PFSK-1 (cell line): ENCODE results near the gene TMEM59L.

Experiments used
- FOXP2 ChIP-seq: optimal IDR thresholded peaks from 2 replicates; pipeline ENCODE3; 2011; ENCODE audit warnings: borderline replicate concordance, control low read depth, inconsistent platforms; ENCODE audit not compliant: insufficient read depth; ENCODE audit errors: extremely low read length, extremely low read depth
- POLR2AphosphoS5 ChIP-seq: IDR thresholded peaks from 2 replicates; pipeline ENCODE4 v1.6.1; 2012; ENCODE audit warnings: low read depth, mild to moderate bottlenecking, control low read depth, low read length, moderate library complexity
- REST ChIP-seq, 2 experiments: IDR thresholded peaks; 2 replicates each; pipeline versions ENCODE4 v1.6.1 to v1.8.0; 2011 to 2012; ENCODE audit warnings: low read depth in 2 of 2, low read length in 2 of 2, control low read depth in 1 of 2, inconsistent platforms in 1 of 2, mild to moderate bottlenecking in 1 of 2, moderate library complexity in 1 of 2; ENCODE audit not compliant: insufficient read depth in 1 of 2
- SIN3A ChIP-seq: IDR thresholded peaks from 2 replicates; pipeline ENCODE4 v1.6.1; 2012; ENCODE audit warnings: mild to moderate bottlenecking, low read length, moderate library complexity, borderline replicate concordance; ENCODE audit not compliant: insufficient read depth
- TAF1 ChIP-seq: IDR thresholded peaks from 2 replicates; pipeline ENCODE4 v1.6.1; 2012; ENCODE audit warnings: low read length, control low read depth, borderline replicate concordance; ENCODE audit not compliant: insufficient read depth

TMEM59L gene

GRCh38 chr19:18644196-18645034 lies 31.7 kb downstream of the TMEM59L start:
- no peak for TF ChIP-seq FOXP2
- no peak for TF ChIP-seq REST (IDR thresholded peaks at IDR 0.05; ENCODE audit: insufficient read depth in 1 of 2, low read depth in 2 of 2, low read length in 2 of 2)

GRCh38 chr19:18645035-18645511 lies 32.4 kb downstream of the TMEM59L start:
- no peak for TF ChIP-seq FOXP2
- no peak for TF ChIP-seq REST (IDR thresholded peaks at IDR 0.05; ENCODE audit: insufficient read depth in 1 of 2, low read depth in 2 of 2, low read length in 2 of 2)
- TF ChIP-seq POLR2AphosphoS5, result no peak
- no peak for TF ChIP-seq TAF1
- no peak for TF ChIP-seq SIN3A

GRCh38 chr19:18646535-18647370 lies 34.1 kb downstream of the TMEM59L start:
- TF ChIP-seq REST (IDR thresholded peaks at IDR 0.05; ENCODE audit: insufficient read depth in 1 of 2, low read depth in 2 of 2, low read length in 2 of 2) (no peak), TAF1 (no peak), POLR2AphosphoS5 (no peak), SIN3A (no peak), FOXP2 (no peak)

DNA sequence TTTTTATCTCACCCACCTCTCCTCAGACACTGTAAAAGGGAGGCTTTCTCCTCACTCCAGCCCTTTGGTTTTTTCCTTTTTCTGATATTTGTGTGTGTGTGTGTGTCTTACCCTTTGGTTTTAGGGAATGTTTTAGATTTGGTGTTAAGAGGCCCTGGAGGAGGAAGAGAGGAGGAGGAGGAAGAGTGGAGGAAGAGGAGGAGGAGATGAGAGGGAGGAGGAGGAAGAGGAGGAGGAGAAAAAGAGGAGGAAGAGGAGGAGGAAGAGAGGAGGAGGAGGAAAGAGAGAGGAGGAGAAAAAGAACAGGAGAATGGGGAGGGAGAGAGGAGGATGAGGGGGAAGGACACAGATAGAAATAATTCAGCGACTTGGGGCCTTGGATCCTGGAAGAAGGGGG lies 34.7 kb downstream of the TMEM59L start:
- TF ChIP-seq TAF1, result no peak
- TF ChIP-seq FOXP2, result no peak
- no peak for TF ChIP-seq REST (IDR thresholded peaks at IDR 0.05; ENCODE audit: insufficient read depth in 1 of 2, low read depth in 2 of 2, low read length in 2 of 2)
- TF ChIP-seq POLR2AphosphoS5, result no peak
- no peak for TF ChIP-seq SIN3A
